Fibroblast of the aortic adventitia (primary cell): ENCODE data around the gene CD44. TPM values are rescaled to one million over a fixed set of nuclear protein-coding genes. Genes with fewer than 3 reads are reported as not detected.

Experiments
- DNase-seq: peaks from one replicate; pipeline ENCODE4 v3.0.0-alpha.2; 2010; ENCODE audit warnings: low read depth
- H3K4me3 ChIP-seq: 2 replicates; pipeline ENCODE4 v1.5.1; 2011; ENCODE audit warnings: low read depth, mild to moderate bottlenecking, control low read depth, low read length, moderate library complexity
- CTCF ChIP-seq: IDR thresholded peaks from 2 replicates; pipeline ENCODE4 v1.5.1; 2011; ENCODE audit warnings: mild to moderate bottlenecking, low read length, control low read depth, inconsistent platforms; ENCODE audit not compliant: insufficient read depth
- total RNA-seq: library from RNA; depleted of rRNA; stranded (reverse); fragments of >200 nt; gene quantifications from 2 replicates; pipeline ENCODE4 v1.2.3, GENCODE V29; 2012; ENCODE audit warnings: low replicate concordance

The CD44 gene
- total RNA-seq, 1 donor = 458 TPM

DNA sequence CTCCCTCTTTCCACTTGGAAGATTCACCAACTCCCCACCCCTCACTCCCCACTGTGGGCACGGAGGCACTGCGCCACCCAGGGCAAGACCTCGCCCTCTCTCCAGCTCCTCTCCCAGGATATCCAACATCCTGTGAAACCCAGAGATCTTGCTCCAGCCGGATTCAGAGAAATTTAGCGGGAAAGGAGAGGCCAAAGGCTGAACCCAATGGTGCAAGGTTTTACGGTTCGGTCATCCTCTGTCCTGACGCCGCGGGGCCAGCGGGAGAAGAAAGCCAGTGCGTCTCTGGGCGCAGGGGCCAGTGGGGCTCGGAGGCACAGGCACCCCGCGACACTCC, 397 bp upstream of the CD44 start:
- no peak for DNase-seq
- TF ChIP-seq CTCF = no peak
- H3K4me3 ChIP-seq = peak overlapping the region; percentile 98

DNA sequence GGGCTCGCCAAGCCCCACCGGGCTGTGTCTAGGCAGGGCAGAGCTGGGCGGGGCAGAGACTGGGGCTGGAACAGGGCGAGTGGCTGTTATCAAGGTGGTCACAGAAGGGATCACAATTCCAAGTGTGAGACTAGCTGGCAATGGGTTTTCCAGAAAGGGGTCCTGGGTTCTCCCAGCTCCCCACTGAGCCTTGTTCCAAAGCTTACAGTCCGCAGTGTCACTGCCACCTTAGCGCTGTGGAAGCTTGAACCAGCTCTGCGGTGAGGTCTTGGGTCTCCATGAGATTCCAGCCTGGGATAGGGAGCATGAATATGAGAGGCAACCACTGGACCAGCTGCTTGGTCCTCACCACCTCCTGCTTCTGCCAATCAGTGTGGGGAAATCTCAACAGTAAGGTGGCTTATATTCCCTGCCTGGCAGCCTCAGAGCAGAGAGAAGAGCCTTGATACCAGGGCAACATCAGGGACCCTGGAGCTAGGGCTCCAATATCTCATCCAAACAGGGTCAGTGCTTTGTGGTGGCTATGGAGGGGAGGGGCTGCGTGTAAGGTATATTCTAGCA, 831 bp downstream of the CD44 start:
- DNase-seq = peak; percentile 44
- no peak for TF ChIP-seq CTCF

GRCh38 chr11:35141071-35141470, 2.1 kb downstream of the CD44 start:
- no peak for DNase-seq
- no peak for TF ChIP-seq CTCF
- H3K4me3 ChIP-seq = peak overlapping the region; percentile 98

More for the DNA sequence above, 831 bp downstream of the CD44 start:
- H3K4me3 ChIP-seq = peak overlapping the region; percentile 98

DNA sequence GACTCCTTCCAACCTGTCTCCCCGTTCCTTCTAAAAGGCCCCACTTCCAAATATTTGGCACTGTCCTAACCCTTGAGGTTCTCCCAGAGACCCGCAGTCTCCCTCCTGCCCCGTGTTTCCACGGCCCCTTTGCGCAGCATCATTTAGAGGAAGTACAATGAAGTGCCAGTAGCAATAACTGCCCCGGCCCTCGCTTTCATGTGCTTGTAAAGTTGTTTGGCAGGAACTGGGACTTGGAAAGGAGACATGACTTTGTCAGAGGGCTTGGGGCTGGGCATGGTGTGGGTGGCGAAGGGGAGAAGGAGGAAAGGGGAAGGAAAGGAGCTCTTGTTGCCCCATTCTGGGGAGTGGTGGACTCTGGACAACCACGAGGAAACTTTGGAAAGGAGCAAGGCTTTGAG, 2.6 kb downstream of the CD44 start:
- no peak for DNase-seq
- peak overlapping the region; percentile 98 for H3K4me3 ChIP-seq
- no peak for TF ChIP-seq CTCF

DNA sequence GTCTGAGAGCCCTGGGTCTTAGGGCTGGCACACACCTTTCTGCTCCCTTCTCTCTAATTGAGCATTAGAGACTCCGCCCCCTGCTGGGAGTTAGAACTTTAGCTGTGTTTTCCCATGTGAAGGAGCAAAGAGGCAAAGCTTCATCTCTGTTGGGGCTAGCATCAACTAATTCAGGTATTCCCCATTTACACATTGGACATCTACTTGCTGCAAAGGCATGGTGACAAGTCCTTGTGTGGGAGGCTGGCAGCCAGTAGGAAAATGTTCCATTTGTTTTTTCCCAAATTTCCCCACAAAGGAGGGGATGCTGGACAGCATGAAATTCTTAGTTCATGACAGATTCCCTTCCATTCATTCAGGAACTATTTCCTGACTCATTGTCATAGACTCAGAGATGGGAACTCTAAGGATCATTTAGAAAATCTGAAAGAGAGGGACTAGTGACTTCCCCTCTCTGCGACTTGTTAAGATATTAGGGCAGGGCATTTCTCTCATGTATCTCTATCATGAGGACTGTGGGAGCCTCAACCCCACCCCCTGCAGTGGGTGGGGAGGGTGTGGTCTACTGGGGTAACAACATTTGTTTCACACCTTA, 3.6 kb downstream of the CD44 start:
- no peak for TF ChIP-seq CTCF
- peak overlapping the region; percentile 56 for H3K4me3 ChIP-seq
- DNase-seq = peak; percentile 68

- no peak for TF ChIP-seq CTCF
- no peak for DNase-seq
- H3K4me3 ChIP-seq = peak overlapping the region; percentile 37
Observed at GRCh38 chr11:35143297-35144135, 4.5 kb downstream of the CD44 start.
